HG03469 (cell line): Measurements from ENCODE around the gene MARK4.
"Not testable (repeated sequence)": the region's sequence is repeated elsewhere in the genome, so short reads cannot be mapped to it uniquely, and the experiment has no call there.

Source experiments
- ATAC-seq: cut with Tn5 transposase; IDR thresholded peaks from one replicate; pipeline ENCODE4 v1.9.1; 2021; ENCODE audit warnings: mild to moderate bottlenecking, moderate library complexity, moderate number of reproducible peaks; ENCODE audit not compliant: unreplicated experiment

MARK4 gene

DNA sequence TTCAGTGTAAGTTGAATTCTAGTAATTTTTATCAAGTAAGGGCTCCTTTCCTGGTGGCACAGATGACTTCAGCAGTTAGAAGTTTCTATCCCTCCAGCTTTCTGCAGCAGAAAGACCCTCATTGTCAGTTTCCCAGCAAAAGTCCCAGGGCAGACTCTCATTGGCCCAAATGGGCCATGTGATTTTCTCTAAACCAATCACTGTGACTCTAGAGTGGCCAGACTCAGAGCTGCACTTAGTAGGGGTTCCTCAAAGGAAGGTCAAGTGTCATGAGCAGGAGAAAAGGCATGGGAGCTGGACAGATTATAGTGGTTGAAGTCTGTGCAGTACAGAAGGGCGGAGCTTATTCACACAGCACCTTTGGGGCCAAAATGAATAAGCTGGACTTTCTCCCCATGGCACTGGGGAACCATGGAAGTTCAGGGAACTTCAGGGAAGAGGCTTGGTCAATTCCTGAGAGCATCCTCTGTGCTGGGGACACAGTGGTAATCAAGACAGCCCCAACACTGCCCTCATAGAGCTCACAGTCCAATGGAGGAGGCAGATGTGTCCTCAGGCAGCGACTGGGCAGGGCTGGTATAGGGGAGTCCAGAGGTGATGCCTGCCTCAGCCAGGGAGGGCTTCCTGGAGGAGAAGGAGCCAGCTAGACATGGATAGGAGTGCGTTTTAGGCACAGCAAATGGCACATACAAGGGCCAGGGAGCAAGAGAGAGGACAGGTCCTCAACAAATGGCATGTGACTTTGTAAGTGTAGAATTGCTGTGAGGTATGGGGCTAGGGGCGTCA is 53.3 kb downstream of the MARK4 start:
- no peak for ATAC-seq

DNA sequence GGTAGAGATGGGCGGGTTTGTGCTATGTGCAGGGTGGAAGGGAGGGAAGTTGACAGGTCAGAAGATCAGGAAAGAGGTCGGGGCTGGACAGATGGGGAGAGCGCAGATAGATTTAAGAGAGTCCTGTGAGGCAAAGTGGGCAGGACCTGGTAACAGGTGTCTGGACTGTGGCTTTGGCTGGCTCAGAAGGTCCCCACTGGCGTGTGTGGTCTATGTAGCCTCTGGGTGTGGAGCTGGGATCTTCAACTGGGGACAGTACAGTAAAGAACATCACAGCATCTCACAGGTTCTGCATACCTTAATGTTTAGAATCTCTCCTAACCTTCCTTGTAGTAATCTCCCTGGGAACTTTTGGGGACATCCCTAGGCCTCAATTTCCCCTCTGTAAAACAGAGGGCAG is 53.9 kb downstream of the MARK4 start:
- no peak for ATAC-seq

DNA sequence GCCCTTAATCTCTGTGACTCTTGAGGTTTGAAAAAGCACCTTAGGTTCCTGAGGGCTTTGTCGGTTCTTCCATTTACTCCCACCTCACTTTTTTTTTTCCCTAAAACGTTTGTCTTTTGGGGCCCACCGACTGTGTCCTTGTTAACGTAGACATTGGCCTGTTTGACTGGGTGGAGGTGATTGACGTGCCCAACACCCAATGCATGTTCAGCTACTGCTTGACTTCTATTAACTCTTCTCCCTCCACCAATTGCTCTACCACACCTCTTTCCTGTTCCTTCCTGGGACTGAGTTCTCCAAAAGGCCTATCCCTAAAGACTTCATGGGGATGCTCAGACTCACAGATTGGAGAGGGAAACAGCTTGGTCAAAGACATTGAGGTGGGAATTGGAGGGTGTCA is 54.4 kb downstream of the MARK4 start:
- ATAC-seq = no peak

DNA sequence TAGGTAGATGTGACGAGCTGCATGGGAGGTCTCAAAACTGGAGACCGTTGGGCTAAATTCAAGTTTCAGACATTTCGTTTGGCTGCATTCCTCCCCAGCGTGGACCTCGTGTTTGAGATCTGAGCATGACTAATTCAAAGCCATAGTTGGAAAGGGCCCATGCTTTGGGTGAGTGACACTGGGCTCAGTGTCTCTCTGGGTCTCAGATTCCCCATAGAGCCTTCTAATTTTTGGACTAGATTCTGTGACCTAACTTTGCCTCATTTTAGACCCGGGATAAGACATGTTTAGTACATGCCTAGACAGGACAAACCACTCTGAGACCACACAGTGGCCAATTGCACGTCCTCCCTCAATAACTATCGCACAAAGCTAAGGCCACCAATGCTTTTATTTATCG is 55.0 kb downstream of the MARK4 start:
- no peak for ATAC-seq

DNA sequence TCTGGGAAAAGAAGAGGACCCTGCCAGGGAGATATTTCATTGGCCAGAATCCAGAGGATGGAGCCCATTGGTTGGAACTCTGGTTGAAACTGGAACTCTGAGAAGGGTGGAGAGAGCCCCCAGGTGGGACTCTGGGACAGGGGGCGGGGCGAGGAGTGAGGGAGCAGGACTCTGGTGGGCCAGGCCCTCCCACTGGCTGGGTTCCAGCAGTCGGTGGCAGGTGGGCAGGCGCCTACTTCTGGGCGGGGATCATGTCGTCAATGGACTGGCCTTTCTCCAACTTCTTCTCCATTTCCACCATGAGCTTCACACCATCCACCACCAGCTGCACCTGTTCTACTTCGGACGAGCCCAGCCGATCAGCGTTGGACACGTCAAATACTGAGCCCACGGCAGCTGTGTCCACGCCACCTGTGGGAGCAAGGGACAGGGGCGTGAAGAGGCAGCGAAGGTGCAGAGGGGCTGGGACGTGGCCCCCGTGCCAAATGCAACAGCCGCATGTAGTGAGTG is 55.5 kb downstream of the MARK4 start:
- no peak for ATAC-seq

DNA sequence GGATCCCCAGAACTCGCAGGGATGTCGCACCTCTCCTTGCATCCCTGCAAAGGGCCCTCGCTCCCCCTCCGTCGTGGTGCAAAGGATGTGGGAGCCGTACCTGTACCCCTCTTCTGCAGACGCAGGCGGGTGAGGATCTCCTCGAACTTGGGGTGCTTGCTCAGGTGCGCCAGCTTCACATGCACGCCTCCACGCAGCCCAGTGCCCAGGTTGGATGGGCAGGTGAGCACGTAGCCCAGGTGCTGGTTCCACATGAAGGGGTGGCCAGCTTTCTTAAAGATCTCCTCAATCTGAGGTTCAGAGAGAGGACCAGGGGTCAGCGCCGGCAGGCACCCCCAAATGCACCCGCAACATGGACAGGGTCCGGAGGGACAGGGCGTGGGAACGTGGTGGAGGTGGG is 56.3 kb downstream of the MARK4 start:
- no peak for ATAC-seq

DNA sequence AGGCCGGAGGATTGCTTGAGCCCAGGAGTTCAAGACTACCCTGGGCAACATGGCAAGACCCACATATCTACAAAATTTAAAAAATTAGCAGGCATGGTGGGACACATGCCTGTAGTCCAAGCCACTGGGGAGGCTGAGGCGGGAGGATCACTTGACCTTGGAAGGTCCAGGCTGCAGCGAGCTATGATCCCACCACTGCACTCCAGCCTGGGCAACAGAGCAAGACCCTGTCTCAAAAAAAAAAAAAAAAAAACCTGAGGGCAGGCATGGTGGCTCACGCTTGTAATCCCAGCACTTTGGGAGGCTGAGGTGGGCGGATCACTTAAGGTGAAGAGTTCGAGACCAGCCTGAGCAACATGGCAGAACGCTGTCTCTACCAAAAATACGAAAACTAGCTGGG is 58.3 kb downstream of the MARK4 start:
- not testable (repeated sequence) for ATAC-seq

DNA sequence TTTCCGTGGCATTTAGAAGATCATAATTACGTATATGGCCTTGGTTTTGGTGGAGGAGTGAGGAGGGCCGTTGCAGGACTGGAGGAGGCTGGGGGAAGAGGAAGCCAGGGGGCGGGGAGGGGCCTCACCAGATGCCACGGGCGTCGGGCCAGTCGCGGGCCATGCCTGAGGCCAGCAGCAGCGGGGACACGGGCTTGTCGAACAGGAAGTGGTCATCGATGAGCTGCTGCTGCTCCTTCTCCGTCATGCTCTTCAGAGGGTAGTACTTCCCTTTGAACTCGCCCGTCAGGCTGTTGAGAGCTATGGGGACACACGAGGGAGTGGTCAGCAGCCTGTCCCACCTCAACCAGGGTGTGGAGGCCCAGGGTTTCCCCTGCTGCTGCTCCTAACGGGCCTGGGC is 60.5 kb downstream of the MARK4 start:
- ATAC-seq = no peak

DNA sequence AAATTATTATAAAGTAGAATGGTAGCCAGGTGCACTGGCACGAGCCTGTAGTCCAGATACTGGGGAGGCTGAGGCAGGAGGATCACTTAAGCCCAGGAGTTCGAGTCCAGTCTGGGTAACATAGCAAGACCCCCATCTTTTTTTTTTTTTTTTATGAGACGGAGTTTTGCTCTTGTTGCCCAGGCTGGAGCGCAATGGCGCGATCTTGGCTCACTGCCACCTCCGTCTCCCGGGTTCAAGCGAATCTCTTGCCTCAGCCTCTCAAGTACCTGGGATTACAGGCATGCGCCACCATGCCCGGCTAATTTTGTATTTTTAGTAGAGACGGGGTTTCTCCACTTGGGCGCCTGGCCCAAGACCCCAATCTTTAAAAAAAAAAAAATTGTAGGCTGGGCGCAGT is 61.2 kb downstream of the MARK4 start:
- ATAC-seq = not testable (repeated sequence)

DNA sequence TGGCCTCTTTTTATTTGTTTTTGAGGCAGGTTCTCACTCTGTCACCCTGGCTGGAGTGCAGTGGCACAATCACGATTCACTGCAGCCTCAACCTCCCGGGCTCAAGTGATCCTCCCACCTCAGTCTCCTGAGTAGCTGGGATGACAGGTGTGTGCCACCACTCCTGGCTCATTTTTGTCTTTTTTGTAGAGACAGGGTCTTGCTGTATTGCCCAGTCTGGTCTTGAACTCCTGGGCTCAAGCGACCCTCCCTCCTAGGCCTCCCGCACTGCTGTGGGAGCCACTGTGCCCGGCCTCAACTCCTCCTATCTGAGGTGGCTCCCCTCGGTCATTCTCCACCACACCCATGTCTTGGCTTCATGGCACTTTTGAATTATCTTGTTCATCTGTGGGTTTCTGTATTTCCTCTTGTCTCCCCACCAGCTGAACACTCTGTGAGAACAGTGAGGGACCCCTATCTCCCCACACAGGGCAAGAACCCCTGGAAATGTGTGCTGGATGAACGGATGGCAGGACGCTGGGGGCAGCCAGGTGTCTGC is 63.7 kb downstream of the MARK4 start:
- no peak for ATAC-seq

DNA sequence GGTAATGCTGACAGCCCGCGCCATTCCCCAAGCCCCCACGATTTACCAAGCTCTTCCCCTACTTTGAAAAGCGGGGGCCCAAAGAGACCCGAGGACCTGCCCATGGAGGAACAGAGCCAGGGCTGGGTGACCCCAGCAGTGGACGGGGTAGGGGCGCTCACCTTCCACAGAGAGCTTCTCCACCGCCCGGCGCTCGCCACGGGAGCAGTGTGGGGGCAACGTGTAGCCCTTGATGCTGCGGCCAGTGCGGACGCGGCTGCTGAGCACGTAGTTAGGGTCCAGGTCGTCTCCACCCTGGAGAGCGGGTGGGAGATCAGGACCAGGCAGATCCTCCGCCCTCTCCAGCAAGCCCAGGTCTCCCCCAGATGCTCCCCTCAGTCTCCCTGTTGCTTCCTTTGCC is 64.2 kb downstream of the MARK4 start:
- ATAC-seq = no peak

DNA sequence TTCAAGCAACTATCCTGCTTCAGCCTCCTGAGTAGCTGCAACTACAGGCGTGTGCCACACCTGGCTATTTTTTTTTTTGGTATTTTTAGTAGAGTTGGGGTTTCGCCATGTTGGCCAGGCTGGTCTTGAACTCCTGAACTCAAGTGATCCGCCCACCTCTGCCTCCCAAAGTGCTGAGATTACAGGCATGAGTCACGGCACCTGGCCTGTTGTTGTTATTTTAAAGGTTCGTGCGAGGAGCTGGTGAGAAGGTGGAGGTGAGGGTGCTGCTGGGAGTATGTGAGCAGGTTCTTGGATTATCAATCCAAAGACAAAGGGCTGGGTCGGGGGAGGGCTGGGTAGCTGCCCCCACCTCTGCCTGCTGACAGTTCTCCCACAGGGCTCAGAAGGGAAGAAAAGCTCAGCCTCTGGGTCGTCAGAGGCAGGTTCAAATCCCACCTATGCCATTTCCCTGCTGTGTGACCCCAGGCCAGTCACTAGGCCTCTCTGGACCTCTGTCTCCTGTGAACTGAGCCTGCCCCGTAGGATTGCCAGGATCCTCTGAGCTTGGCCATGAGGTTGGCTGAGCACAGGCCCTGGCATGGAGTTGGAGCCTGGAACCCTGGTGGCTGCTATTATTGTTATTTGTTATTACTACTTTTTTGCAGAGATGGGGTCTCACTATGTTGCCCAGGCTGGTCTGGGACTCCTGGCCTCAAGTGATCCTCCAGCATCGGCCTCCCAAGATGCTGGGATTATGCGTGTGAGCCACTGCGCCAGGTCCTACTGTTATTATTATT is 70.1 kb downstream of the MARK4 start:
- no peak for ATAC-seq

DNA sequence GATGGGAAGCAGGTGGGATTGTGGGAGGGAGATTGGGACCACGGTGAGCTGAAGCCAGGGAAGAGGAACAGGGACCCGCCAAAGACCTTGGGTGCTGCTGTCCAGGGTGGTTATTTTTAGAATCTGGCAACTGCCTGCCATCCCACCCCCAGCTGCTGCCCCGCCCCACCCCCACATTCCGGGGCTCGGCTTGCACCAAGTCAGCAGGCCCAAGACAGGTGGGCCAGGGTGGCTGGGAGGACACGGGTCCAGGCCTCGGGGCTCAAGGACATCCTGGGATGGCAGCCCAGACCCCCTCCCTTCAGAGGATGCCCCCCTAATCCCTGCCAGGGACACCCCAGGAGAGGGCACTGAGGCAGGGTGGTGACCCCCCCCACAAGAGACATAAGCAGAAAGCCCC is 70.8 kb downstream of the MARK4 start:
- ATAC-seq = no peak

DNA sequence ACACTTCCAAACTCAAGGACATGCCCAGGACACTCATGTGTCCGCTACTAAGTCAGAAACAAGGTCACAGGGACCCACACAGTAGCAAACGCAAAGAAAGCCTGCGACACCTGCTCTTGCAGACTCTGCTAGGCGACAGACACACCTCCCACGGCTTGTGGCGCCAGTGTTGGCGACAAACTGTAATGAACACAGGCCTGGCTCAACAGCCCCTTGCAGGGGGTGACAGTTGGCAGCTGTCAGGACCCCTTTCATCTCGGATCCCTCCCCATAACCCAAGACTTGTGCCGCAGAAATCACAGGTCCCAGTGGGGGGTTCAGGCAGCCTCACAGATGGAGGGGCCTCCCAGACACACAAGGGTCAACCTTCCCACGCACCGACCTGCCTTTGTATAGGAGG is 71.2 kb downstream of the MARK4 start:
- ATAC-seq = no peak

DNA sequence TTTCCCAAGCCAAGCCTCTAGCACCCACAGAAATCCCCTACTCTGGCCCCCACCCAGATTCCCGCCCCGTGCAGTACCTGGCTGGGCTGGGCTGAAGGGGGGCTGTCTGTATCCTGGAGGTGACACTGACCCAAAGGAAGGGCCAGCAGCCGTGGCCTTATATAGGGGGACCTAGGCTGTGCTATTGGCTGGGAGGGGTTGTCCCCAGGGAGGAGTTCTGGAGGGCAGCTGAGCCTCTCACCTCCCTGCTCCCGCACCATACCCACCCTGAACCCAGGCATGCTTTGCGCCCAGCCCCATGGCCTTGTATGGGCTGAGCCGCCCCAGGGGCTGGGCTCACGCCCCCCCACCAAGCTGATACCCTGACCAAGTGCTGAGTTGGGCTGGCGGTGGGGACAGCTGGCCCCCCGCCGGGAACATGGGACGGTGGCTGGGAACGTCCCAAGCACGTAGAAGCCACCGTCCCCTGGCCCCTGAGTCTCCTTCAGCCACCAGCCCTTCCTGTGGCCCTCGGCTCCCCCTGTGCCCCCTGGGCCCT is 71.7 kb downstream of the MARK4 start, which contains the start of gene CKM:
Gene CKM, minus strand, starts transcription at position 132 of the 538 bp plus-strand sequence. CDS start 3,162 bp downstream, outside the sequence.
- ATAC-seq = no peak

DNA sequence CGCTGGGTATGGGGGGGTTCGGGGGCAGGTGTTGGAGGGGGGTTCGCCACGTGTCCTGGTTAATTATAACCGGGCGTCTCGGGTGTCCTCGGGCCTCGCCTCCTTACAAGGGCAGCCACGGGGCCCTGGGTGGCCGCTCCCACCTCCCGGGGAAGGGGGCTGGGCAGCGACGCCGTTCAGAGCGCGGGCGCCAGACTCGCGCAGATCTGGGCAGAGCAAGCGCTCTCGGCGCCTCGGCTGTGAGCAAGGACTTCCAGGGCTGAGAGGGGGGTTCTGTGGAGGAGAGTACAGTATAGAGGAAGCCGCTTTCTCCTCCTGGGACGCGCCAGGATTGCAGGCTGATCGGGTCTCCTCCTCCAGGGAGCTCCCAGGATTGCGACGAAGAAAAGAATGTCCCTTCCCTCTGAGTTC is 72.6 kb downstream of the MARK4 start:
- ATAC-seq = no peak

DNA sequence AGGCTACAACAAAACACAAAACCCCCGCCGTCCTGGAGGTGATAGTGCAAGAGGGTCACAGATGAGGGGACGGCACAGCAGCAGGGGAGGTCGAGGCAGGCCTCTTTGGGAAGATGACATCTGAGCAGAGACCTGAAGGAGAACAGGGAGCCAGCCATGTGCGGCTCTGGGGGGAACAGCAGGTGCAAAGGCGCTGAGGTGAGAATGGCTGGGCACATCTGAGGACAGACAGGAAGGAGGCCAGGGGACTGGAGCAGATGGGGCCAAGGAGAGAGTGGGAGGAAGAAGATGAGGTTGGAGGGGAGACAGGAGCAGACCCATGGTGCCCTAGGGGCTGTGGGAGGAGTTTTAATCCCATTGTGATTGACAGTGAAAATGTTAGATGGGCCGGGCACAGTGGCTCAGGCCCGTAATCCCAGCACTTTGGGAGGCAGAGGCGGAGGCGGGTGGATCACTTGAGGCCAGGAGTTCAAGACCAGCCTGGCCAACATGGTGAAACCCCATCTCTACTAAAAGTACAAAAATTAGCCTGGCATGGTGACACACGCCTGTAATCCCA is 73.4 kb downstream of the MARK4 start:
- no peak for ATAC-seq

DNA sequence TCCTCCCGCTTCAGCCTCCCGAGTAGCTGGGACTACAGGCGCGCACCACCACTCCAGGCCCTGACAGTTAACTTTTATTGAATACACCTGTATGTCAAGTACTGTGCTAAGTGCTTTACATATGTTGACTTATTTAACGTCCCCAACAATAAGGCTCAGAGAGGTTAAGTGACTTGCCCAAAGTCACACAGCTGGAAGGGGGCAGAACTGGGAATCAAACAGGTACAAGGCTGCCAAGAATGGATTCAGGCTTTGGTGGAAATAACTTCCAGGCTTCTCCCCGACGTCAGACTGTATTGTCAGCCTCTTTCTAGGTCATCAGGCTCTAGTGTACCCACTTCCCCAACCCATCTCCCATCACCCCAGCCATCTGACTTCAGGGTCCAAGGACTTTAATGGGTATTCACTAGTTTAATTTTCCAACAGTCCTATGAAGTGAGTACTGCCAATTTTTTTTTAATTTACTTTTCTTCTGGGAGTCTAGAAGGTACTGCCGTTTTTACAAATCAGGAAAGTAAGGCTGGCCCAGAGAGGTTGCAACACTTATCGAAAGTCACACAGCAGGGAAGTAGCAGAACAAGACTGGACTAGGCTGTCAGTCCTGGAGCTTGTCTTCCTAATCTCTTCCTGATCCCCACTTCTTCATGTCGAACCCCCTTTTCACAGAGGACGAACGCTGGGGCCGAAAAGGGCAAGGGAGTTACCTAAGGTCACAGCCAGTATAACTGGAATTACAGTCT is 76.5 kb downstream of the MARK4 start:
- no peak for ATAC-seq

DNA sequence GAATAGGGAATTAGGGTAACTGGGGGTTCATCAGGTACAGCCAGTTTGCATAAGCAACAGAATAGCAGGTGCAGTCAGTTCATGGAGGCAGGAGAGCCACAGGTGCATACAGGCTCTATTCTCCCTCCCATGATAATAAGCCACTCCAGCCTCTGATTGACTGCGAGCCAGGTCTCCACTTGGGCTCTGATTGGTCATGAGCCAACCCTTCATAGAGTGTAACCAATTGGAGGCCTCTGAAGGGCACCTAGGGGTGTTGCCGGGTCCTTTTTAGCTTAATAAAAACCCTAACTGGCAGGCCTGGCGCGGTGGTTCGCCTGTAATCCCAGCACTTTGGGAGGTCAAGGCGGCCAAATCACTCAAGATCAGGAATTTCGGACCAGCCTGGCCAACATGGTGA is 80.3 kb downstream of the MARK4 start:
- ATAC-seq = no peak

DNA sequence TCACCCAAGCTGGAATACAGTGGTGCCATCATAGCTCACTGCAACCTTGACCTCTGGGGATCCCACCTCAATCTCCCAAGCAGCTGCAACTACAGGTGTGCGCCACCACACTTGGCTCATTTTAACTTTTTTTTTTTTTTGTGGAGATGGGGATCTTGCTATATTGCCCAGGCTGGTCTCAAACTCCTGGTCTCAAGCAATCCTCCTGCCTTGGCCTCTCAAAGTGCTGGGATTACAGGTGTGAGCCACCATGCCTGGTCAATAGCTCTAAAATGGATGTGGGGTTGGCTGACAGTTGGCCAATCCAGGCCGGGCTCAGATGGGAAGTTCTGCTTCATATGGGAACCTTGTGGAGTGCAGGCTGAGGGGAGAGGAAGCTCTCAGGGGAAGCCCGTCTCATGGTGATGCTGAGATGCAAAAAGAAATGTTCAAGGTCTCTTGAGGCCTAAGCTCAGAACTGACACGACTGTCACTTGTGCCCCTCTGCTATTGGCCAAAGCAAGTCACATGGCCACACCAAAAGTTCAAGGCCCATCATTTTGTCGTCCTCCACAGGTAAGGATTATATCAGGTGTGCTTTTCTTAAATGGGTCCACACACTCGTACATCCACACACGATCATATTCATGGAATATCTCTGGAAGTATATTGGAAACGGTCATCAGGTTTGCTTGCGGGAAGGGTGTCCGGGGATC is 82.7 kb downstream of the MARK4 start:
- no peak for ATAC-seq
